Glomerular endothelial cell (primary cell): ENCODE data around the gene CBFA2T2. TPM values are rescaled to one million over a fixed set of nuclear protein-coding genes. Genes with fewer than 3 reads are reported as not detected.

ENCODE experiments used
- DNase-seq: peaks from one replicate; pipeline ENCODE4 v3.0.0-alpha.2; 2011; ENCODE audit warnings: low read depth, low spot score; ENCODE audit errors: extremely low read depth
- total RNA-seq: library from RNA; depleted of rRNA; stranded (reverse); fragments of >200 nt; gene quantifications from 2 replicates; pipeline ENCODE4 v1.2.3, GENCODE V29; 2015

Gene CBFA2T2
- total RNA-seq, 1 donor from 2014 or later = 14.9 TPM

GRCh38 chr20:33660035-33660684, 170.3 kb downstream of the CBFA2T2 start:
- DNase-seq = no peak

DNA sequence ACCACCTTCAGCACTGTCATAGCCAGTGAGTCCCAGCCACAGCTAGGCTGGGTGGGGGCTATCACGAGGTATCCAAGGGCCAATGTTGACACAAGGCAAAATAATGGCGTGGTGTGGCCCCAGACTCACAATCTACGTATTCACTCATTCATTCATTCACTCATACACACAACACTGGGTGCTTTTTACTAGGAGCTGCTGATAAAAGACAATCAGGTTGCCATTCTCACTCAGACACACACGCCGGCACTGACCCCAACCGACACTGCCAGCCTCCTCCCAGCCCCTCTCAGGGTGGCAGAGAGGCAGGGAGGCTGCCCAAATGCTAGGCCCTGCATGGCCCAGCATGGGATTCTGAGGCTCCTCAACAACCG, 170.8 kb downstream of the CBFA2T2 start:
- no peak for DNase-seq

DNA sequence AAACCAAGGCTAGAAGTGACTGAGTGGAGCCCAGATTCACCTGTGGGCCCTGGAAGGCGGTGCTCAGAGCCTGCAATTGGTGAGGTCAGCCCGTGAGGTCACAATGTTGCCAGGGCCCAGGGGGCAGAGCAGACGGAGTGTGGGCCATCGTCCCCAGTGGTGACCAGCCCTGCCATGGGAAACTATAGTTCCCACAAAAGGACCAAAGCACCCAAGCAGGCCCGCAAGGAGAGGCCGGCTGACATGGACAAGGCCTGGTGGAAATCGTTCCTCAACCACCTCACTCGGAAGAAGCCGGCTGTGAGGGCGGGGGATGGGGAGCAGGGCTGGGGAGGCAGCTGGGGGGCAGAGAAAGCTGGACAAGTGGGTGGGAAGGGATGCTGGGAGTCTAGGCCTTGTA, 172.3 kb downstream of the CBFA2T2 start, which contains the start of gene C20orf144:
TSS of gene C20orf144 (plus strand) at position 156 of the 400 bp plus-strand sequence. CDS start at position 175, 19 bp downstream.
- DNase-seq = no peak

GRCh38 chr20:33663161-33664084, 173.5 kb downstream of the CBFA2T2 start:
- DNase-seq = no peak

DNA sequence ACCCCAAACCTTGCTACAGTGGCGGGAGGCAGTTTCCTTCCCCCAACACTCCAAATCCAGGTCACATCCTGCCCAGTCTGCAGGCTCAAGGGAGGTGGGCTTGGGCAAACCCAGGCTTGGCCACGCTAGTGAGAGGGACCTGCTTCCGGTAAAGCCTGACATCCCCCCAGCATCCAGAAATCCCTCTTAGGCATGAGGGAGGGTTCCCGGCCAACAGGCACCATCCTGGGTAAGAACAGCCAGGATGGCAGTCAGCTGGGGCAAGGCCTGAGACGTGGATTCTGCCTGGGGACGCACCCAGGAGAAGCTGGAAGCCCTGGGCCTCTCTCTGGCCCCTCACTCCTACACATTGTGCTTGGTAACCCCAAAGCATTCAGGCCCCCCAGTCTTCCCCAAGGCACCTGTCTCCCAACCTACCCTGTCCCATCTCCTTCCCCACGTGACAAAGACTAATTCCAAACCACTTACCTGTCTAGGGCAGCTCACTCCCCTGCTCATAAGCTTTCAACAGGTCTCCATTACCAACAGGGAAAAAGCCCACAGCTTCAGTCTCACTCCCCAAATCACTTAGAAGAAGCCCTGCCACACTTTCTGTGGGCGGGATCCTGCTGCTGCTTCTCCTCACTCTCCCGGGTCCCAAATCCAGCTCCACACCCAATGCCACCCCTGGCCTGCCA, 174.3 kb downstream of the CBFA2T2 start:
- DNase-seq = no peak

DNA sequence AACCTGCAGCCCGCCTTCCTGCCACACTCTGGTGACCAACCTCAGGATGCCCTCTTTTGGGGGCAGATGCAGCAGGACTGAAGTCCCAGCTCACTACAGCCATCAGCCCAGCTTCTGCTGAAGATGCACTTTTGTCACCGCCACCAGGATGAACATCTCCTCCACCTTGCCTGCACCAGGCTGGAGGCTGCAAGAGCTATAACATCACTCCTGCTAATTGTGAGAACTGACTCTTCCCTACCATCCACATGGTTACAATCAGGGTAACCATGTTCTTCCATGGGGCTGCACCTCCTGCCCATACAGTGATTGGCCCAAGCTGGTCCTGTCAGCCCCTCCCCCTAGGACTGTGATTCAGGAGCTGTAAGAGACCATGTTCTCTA, 174.9 kb downstream of the CBFA2T2 start:
- no peak for DNase-seq

- peak; percentile 84 for DNase-seq
Observed at GRCh38 chr20:33666293-33667244, 176.7 kb downstream of the CBFA2T2 start, which contains the start of gene ACTL10. Gene ACTL10 (plus strand): TSS chr20:33666943. CDS start chr20:33667498, 555 bp downstream.

DNA sequence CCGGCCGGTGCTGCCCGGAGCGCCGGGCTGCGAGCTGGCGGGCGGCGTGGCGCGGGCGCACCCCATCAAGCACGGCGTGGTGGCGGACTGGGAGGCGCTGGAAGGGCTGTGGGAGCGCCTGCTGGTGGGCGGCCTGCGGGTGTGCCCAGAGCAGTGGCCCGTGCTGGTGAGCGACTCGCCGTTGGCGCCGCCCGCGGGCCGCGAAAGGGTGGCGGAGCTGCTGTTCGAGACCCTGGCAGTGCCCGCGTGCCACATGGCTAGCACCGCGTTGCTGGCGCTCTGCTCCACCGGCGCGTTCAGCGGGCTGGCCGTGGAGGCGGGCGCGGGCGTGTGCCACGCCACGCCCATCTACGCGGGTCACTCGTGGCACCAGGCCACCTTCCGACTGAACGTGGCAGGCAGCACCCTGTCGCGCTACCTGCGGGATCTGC, 177.4 kb downstream of the CBFA2T2 start:
- no peak for DNase-seq

DNA sequence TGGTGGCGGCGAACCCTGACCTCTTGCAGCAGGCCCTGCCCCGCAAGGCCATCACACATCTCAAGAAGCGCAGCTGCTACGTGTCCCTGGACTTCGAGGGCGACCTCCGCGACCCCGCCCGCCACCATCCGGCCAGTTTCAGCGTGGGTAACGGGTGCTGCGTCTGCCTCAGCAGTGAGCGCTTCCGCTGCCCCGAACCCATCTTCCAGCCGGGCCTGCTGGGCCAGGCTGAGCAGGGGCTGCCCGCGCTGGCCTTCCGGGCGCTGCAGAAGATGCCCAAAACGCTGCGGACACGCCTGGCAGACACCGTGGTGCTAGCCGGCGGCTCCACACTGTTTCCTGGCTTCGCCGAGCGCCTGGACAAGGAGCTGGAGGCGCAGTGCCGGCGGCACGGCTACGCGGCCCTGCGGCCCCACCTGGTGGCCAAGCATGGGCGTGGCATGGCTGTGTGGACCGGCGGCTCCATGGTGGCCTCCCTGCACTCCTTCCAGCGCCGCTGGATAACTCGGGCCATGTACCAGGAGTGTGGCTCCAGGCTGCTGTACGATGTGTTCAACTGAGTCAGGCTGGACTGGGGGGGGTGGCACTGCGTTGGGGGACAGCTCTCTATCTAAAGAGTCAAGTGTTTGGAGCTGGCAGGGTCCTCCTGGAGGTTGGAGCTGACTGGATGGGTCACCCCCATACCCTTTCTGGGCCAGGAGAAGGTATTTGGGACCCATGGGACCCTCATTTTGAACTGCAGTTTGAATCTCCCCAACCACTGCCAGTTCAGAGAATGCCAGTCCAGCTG, 178.0 kb downstream of the CBFA2T2 start:
- no peak for DNase-seq

GRCh38 chr20:33668466-33669155, 178.7 kb downstream of the CBFA2T2 start:
- DNase-seq = no peak

- no peak for DNase-seq
Observed at GRCh38 chr20:33669224-33669623, 179.3 kb downstream of the CBFA2T2 start.

GRCh38 chr20:33669873-33670640, 180.2 kb downstream of the CBFA2T2 start:
- no peak for DNase-seq

- DNase-seq = no peak
Observed at GRCh38 chr20:33670715-33671499, 181.0 kb downstream of the CBFA2T2 start.

DNA sequence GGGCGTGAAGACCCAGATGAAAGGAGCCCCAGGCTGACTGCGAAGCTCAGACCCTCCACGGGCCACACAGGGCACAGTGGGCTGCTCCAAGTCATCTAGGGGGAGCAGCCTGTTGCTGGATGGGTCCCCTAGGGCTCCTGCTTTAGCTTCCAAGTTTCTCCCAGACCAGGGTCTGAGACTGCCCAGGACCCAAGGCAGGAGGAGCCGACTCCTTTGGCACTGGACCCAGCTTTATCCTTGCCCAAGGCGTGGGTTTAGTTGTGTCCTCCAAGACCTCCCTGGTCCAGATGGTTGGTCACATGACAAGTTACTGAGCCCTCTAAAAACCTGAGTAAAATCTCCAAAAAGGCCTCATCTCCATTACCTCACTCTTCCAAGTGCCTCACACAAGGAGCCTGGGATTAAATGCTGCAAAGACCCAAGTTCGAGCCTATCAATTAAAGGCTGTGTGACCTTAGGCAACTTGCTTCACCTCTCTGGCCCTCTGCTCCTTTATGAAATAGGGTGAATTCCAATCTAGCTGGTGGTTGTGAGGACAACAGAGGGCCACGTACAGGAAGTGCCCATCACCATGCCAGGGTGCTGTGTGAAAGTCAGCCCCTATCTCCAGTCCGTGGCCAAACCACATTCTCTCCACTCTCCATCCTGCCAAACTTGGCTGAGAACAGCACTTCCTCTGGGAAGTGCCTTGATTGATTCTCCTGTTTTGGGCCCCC, 181.8 kb downstream of the CBFA2T2 start:
- DNase-seq = no peak

GRCh38 chr20:33672426-33673113, 182.7 kb downstream of the CBFA2T2 start:
- DNase-seq = no peak

- DNase-seq = no peak
Observed at GRCh38 chr20:33673114-33673409, 183.2 kb downstream of the CBFA2T2 start.
